GM23338 (cell line): ENCODE results near the gene DAGLA. TPM values are rescaled to one million over a fixed set of nuclear protein-coding genes. Genes with fewer than 3 reads are reported as not detected.

Experiments
- ATAC-seq: fragments of 200-7000 bp; cut with Tn5 transposase; 3 replicates; pipeline ENCODE4 v1.9.1; 2020
- DNase-seq: peaks from one replicate; pipeline ENCODE4 v3.0.0-alpha.2; 2015; ENCODE audit warnings: low spot score
- H2AFZ ChIP-seq: fragments of 200-600 bp; sonication (generic); 2 replicates; pipeline ENCODE4 v1.8.0; 2016; ENCODE audit warnings: antibody characterized with exemption, mild to moderate bottlenecking, moderate library complexity
- H3F3A ChIP-seq: fragments of 200-600 bp; sonication (generic); replicated peaks from 2 replicates; pipeline ENCODE4 v1.8.0; 2017; ENCODE audit warnings: antibody characterized with exemption, mixed run types, low read depth
- H3K27ac ChIP-seq: fragments of 200-600 bp; sonication (generic); 2 replicates; pipeline ENCODE4 v1.6.1; 2016; ENCODE audit warnings: low read depth
- H3K27me3 ChIP-seq: fragments of 200-600 bp; sonication (generic); 2 replicates; pipeline ENCODE4 v1.8.0; 2016; ENCODE audit warnings: mild to moderate bottlenecking, mixed run types, moderate library complexity; ENCODE audit not compliant: insufficient read depth
- H3K36me3 ChIP-seq: fragments of 200-600 bp; sonication (generic); 2 replicates; pipeline ENCODE4 v1.8.0; 2016; ENCODE audit warnings: mild to moderate bottlenecking; ENCODE audit not compliant: insufficient read depth
- H3K4me1 ChIP-seq: fragments of 200-600 bp; sonication (generic); 2 replicates; pipeline ENCODE4 v1.8.0; 2016; ENCODE audit warnings: mild to moderate bottlenecking, moderate library complexity; ENCODE audit not compliant: insufficient read depth
- H3K4me2 ChIP-seq: fragments of 200-600 bp; sonication (generic); 2 replicates; pipeline ENCODE4 v1.7.1; 2017; ENCODE audit warnings: mixed run types
- H3K4me3 ChIP-seq: fragments of 200-600 bp; sonication (generic); 2 replicates; pipeline ENCODE4 v1.6.1; 2016; ENCODE audit warnings: mixed run types
- H3K79me2 ChIP-seq: fragments of 200-600 bp; sonication (generic); replicated peaks from 2 replicates; pipeline ENCODE4 v1.8.0; 2017; ENCODE audit warnings: mild to moderate bottlenecking; ENCODE audit not compliant: insufficient read depth
- H3K9me2 ChIP-seq: fragments of 200-600 bp; sonication (generic); 2 replicates; pipeline ENCODE4 v1.8.0; 2017; ENCODE audit not compliant: insufficient read depth
- H4K20me1 ChIP-seq: fragments of 200-600 bp; sonication (generic); replicated peaks from 2 replicates; pipeline ENCODE4 v1.8.0; 2017; ENCODE audit warnings: mild to moderate bottlenecking; ENCODE audit not compliant: insufficient read depth
- H3K27ac Mint-ChIP-seq: 2 replicates; pipeline ENCODE4 v1.8.0; 2020; ENCODE audit warnings: inconsistent platforms, mild to moderate bottlenecking, moderate library complexity, mixed read lengths
- H3K27me3 Mint-ChIP-seq: 3 replicates; pipeline ENCODE4 v1.8.0; 2022; ENCODE audit warnings: low read depth, mild to moderate bottlenecking, moderate library complexity, mixed read lengths, inconsistent platforms; ENCODE audit not compliant: insufficient read depth, poor library complexity
- H3K36me3 Mint-ChIP-seq: 3 replicates; pipeline ENCODE4 v1.8.0; 2021; ENCODE audit warnings: low read depth, mild to moderate bottlenecking, inconsistent platforms, moderate library complexity, mixed read lengths
- H3K4me1 Mint-ChIP-seq: 3 replicates; pipeline ENCODE4 v1.8.0; 2020; ENCODE audit warnings: mild to moderate bottlenecking, inconsistent platforms, mixed read lengths
- H3K4me3 Mint-ChIP-seq: 3 replicates; pipeline ENCODE4 v1.8.0; 2021; ENCODE audit warnings: moderate library complexity, mild to moderate bottlenecking, inconsistent platforms, mixed read lengths
- H3K9me3 Mint-ChIP-seq: 3 replicates; pipeline ENCODE4 v1.8.0; 2020; ENCODE audit warnings: moderate library complexity, mild to moderate bottlenecking, inconsistent platforms, mixed read lengths
- CREB1 ChIP-seq: fragments of 250-450 bp; sonication (Bioruptor Pico); IDR thresholded peaks from 2 replicates; pipeline ENCODE4 v1.5.0; 2020; ENCODE audit warnings: low read depth, mild to moderate bottlenecking, moderate library complexity
- CTCF ChIP-seq, 2 experiments: fragments of 200-600 bp in 1 of 2; sonication (generic) in 1 of 2; conservative IDR thresholded peaks; 2 replicates each; pipeline versions ENCODE4 v1.5.1 to v1.6.1; 2016 to 2017; ENCODE audit warnings: antibody characterized with exemption in 2 of 2, low read depth in 2 of 2, mild to moderate bottlenecking in 2 of 2, moderate library complexity in 1 of 2
- ETS1 ChIP-seq: IDR thresholded peaks from 2 replicates; pipeline ENCODE4 v1.6.1; 2016; ENCODE audit warnings: antibody characterized with exemption
- EZH2 ChIP-seq: fragments of 200-600 bp; sonication (generic); IDR thresholded peaks from one replicate; pipeline ENCODE4 v1.8.0; 2017; ENCODE audit warnings: antibody characterized with exemption, mild to moderate bottlenecking, low read depth; ENCODE audit not compliant: unreplicated experiment
- EZH2phosphoT487 ChIP-seq: fragments of 200-600 bp; sonication (generic); IDR thresholded peaks from one replicate; pipeline ENCODE4 v1.8.1; 2018; ENCODE audit warnings: antibody characterized with exemption; ENCODE audit not compliant: unreplicated experiment
- JUNB ChIP-seq: IDR thresholded peaks from one replicate; pipeline ENCODE4 v1.6.1; 2016; ENCODE audit warnings: antibody characterized with exemption; ENCODE audit not compliant: unreplicated experiment
- NANOG ChIP-seq: IDR thresholded peaks from 2 replicates; pipeline ENCODE4 v1.6.1; 2016; ENCODE audit warnings: antibody characterized with exemption, borderline replicate concordance
- REST ChIP-seq: IDR thresholded peaks from one replicate; pipeline ENCODE4 v1.6.1; 2018; ENCODE audit warnings: antibody characterized with exemption; ENCODE audit not compliant: unreplicated experiment
- STAT1 ChIP-seq: IDR thresholded peaks from one replicate; pipeline ENCODE4 v1.6.1; 2016; ENCODE audit warnings: antibody characterized with exemption; ENCODE audit not compliant: unreplicated experiment
- ZNF114 ChIP-seq: fragments of 250-450 bp; sonication (Bioruptor Pico); IDR thresholded peaks from 2 replicates; pipeline ENCODE4 v1.5.0; 2020; ENCODE audit warnings: mild to moderate bottlenecking, moderate library complexity
- ZNF331 ChIP-seq: fragments of 250-450 bp; sonication (Bioruptor Pico); IDR thresholded peaks from 2 replicates; pipeline ENCODE4 v1.5.0; 2020; ENCODE audit warnings: low read depth, mild to moderate bottlenecking, moderate library complexity
- polyA plus RNA-seq: library from polyadenylated mRNA; unstranded; fragments of >200 nt; fragmentation: Nextera tagmentation; extraction: Ambion mirVana; gene quantifications from 2 replicates; pipeline ENCODE4 v1.2.1, GENCODE V29; 2016
- total RNA-seq: library from RNA; depleted of rRNA; stranded (reverse); fragments of >200 nt; shearing (Covaris generic); gene quantifications from 2 replicates; pipeline ENCODE4 v1.2.3, GENCODE V29; 2014

DAGLA gene
- total and polyA plus RNA-seq, 2 experiments from 2014 or later: 0.55 to 2.5 TPM

GRCh38 chr11:61710019-61710418 lies 29.8 kb downstream of the DAGLA start (continued):
- TF ChIP-seq REST (no peak), CTCF (conservative IDR thresholded peaks at IDR 0.05; ENCODE audit: low read depth in 2 of 2) (no peak), ZNF331 (CRISPR knock-in tag) (no peak), JUNB (no peak), EZH2phosphoT487 (no peak), STAT1 (no peak), ETS1 (no peak)

GRCh38 chr11:61711037-61711436 lies 30.8 kb downstream of the DAGLA start:
- H3K27ac Mint-ChIP-seq: no peak overlapping the region
- no peaks in the 10 kb centered on the region for H3K27me3 ChIP-seq
- ATAC-seq: no peak
- TF ChIP-seq ZNF114 (CRISPR knock-in tag) (no peak), CTCF (conservative IDR thresholded peaks at IDR 0.05; ENCODE audit: low read depth in 2 of 2) (no peak), JUNB (no peak), REST (no peak), ZNF331 (CRISPR knock-in tag) (no peak), NANOG (no peak), EZH2 (no peak), EZH2phosphoT487 (no peak), ETS1 (no peak), CREB1 (no peak)

More at GRCh38 chr11:61711037-61711436, 30.8 kb downstream of the DAGLA start:
- Histone ChIP-seq H3K9me2 (no peaks in the 10 kb centered on the region), H3K36me3 (no peaks in the 10 kb centered on the region), H3F3A (no peaks in the 10 kb centered on the region), H3K4me3 (no peak overlapping the region), H3K4me1 (no peaks in the 10 kb centered on the region; the same call in 1 of the 2 replicates), H3K27ac (no peak overlapping the region), H3K79me2 (no peaks in the 10 kb centered on the region), H4K20me1 (no peaks in the 10 kb centered on the region), H3K4me2 (no peak overlapping the region), H2AFZ (no peak overlapping the region)
- DNase-seq: no peak
- Mint-ChIP-seq H3K27me3 (peaks cover 6% of the 10 kb centered on the region), H3K4me1 (peaks cover 28% of the 10 kb centered on the region), H3K9me3 (no peaks in the 10 kb centered on the region), H3K4me3 (no peak overlapping the region), H3K36me3 (no peaks in the 10 kb centered on the region)
